ENCODE data around the gene TTC31.

Gene TTC31

DNA sequence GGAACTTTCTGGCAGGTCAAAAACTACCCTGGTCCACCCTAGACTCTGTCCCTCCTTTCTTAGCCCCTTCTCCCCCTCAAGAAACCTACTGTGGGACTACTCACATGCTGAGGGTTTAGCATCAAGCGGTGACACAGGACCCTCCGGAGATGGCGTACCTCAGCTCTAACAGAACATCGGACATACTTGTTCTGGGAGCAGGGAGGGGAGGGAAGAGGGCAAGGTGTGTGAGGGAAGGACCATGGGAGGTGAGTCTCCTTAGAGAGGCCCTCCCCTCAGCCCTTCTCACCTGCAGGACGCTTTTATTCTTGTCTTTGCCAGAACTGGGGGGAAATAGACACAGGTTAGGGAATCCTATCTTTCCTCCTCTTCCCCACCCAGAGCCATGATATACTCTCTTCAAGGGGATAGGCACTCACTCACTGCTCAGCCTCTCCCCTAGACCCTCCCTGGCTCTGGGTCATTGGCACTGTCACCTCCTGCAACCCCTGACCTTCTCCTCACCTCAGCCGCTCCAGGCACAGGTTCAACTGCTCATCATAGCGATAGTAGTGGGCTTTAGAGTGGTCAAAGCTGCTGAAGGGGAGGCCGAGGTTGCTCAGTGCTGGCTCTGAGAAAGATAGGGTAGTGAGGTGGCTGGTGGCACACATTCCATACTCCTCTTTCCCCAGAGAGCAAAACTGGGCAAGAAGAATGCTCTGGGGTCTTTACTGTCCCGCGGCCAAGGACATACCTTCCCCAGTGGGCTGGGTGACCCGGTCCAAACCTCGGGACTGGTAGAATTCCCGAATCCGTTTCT is 22.8 kb downstream of the TTC31 start:
- no peak for DNase-seq

DNA sequence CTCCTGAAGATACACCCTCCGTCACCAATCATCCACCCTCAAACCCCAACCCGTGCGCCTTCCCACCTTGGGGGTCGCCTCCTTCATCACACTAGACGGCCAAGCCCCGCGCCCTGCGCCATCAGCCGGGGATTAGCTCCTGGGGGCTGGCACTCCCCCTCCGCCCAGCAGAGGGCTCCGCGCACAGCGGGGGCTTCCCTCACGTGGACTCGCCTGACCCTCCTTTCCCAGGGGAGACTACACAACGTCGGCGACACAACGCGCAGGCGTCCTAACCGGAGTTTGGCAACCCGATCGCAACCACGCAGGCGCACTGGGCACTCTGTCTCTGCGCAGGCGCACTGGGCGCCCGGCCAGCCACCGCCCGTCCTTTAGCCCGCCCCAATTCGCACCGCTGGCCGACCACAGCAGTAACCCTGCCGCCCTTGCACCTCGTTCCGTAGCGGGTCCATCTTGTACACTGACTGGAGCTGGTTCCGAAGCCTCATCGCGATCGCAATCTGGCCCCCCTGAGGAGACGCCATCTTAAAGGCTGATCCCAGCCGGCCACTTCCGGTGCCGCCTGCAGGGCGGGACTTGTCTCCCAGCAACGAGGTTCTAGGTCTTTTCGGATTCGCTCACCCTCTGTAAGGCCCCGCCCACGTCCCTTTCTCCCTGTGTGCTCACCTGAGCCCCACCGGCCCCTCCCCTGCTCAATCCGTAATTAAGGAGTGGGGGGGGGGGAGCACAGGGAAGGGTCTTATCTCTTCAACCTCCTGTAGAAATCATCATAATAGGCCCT is 24.5 kb downstream of the TTC31 start, which contains the start of gene PCGF1:
Gene PCGF1 (minus strand): TSS at position 551 of the 781 bp plus-strand sequence. CDS start 27 bp downstream, at position 524.
- peak; percentile 97 for DNase-seq

DNA sequence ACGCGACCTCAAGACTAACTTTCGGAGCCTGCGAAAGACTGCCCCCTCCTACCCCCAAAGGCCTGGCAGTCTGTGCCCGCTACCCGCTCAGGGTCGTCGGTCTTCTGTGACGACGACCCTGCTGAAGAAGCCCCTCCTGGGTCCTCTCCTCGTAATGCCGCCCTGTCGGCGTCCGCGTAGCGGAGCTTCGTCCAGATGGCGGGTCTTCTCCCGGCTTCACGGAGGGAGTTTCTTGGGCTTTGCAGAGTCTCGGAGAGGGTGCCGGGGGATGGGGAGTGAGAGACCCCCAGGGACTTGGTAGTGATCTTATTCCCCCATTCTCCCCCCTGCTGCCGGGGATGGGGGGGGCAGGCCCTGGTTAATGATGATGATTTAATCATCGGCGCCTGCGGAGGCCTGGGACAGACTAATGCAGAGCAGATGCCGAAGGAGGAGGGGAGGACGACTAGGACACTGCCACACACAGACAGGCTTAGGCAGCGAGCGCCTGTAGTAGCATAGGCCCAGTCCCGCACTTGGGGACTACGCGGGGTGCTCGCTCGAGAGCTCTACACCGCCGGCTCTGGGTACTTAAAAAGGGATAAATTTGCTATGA is 25.1 kb downstream of the TTC31 start:
- no peak for DNase-seq

DNA sequence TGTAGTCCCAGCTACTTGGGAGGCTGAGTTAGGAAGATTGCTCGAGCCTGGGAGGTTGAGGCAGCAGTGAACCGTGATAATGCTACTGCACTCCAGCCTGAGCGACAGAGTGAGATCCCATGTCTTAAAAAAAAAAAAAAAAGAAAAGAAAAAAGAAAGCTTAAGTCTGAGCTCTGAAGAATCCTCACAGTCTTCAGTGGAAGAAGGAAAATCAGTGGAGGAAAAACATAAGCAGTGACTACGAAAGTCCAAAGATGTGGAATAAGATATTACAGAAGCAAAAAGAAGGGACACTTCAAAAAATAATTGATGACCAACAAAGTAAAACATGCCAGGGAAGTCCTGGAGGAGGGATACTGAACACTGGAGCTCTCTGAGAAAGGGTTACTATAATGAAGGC is 27.4 kb downstream of the TTC31 start:
- no peak for DNase-seq

DNA sequence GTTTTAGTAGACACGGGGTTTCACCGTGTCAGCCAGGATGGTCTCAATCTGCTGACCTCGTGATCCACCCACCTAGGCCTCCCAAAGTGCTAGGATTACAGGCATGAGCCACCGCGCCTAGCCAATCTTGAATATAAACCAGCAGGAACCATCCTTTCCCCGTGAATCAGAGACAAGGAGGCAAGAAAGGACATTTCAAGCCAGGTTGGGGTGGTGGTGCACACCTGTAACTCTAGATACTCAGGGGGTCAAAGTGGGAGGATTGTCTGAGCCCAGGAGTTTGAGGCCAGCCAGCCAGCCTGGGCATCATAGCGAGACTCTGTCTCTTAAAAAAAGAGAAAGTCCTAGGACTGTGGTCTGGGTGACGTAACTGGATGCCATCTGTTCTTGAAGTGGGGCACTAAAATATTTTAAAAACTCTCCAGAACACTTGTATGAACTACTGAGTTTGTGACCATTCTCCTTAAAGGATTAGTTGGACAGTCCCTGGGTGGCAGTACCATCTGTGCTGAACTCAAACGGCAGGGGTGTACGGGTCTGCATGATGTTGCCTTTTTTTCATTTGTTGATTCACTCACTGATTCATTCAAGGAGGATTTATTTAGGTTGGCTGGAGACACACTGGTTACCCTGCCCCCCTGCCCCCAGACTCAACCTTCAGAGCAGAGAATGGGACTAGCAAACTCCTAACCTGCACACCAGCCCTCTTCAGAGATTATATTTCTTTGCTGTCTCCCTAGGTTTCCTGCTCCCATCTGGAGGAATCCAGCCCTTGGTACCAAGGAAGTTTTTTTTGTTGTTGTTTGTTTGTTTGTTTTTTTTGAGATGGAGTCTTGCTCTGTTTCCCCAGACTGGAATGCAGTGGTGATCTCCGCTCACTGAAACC is 28.5 kb downstream of the TTC31 start:
- DNase-seq = no peak

DNA sequence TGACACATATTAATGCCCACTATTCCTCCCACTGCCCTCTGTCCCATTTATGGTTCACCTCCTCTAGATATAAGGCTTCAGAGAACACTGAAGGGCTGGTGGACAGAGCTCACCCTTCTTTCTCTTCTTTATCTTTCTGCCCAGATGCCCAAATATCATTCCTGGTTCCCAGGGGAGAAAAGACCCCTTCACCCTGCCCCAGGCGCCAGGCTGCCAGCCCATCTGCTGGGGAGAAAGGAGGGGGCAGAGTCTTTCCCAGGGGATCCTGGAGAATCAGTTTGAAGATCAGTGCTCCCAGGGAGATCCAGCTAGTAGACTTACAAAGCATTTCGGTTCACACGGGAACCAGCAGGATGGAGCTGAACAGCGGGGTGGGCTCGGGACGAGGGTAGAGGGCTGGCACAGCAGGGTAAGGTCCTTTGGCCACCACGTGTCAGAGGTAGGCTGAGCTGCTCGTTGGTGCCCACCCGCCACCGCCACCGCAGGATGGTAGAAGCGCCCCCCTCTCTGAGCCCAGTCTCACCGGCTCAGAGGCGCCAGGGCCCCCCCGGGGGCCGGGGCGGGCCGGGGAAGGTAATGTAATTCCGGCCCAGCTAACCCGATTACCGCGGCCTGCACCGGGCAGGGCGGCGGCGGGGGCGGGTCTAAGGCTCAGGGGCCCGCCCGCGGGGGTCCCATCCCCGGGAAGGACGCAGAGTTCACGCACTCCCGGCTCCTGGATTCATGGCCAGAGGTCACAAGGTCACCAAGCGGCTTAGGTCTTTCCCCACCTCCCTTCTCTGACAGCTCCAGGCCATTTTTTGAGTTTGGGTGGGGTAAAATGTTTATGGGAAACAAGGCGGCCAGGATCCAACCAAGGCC is 30.1 kb downstream of the TTC31 start:
- DNase-seq = no peak

DNA sequence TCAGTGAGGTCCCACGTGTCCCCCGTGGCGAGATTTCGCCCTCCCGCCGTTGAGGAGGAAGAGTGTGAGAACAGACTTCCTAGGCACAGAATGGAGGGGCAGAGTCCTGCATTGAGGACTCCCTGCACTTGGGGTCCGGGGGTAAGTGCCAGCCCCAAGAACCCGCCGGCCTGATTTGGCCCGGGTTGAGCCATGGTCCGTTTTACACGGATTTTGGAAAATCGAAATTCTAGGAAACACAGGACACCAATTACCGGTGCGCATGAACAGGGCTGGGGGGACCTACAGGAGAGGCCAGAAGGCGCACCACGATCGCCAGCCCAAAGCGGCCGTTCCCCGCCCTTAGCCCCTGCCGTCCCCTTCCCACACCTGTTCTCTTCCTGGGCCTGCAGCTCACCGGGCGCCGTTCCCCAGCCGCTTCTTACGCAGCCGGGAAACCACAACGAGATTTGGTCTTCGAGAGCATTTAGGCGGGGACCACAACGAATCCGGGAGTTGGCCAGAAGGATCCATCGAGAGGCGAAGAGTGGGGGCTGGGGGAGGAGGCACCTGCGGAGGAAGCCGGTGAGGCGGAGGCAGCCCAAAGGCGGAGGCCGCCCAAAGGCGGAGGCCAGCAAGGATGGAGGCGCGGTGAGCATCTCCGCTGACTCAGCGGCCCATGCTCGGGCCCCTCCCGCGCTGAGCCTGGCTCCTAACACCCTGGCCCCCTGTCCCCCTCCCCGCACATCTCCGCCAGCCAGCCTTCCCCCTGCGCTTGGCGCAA is 30.9 kb downstream of the TTC31 start:
- DNase-seq = no peak

DNA sequence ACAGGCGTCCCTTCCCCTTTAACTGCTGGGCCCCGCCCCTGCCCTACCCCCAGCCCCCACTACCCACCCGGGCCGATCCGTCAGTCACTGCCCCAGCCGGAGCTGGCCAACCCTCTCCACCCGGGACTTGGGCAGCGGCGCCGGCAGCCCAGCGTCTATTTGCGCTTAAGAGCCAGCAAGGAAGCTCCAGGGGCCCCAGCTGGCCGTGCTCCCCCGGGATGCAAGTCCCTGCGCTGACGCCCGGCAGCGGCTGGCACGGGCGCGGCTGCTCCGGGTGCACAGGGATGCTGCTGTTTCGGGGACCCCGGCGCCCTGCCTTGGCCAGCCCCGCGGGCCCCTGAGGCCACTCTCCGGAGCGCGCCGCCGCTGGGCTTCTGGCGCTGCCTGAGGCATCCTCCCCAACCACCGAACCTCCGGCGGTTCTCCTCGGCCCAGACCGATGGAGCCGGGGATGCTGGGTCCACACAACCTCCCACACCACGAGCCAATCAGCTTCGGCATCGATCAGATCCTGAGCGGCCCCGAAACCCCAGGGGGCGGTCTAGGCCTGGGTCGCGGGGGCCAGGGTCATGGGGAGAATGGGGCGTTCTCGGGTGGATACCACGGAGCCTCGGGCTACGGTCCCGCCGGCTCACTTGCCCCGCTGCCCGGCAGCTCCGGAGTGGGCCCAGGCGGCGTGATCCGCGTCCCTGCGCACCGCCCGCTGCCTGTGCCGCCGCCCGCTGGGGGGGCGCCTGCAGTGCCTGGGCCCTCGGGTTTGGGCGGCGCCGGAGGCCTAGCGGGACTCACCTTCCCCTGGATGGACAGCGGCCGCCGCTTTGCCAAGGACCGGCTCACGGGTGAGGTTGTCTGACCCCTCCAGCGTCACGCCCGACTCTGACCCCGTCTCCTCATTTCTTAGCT is 31.7 kb downstream of the TTC31 start, which contains the start of gene TLX2:
Gene TLX2 (plus strand): TSS at position 83 of the 903 bp plus-strand sequence. CDS start 357 bp downstream, at position 440.
- DNase-seq = no peak

DNA sequence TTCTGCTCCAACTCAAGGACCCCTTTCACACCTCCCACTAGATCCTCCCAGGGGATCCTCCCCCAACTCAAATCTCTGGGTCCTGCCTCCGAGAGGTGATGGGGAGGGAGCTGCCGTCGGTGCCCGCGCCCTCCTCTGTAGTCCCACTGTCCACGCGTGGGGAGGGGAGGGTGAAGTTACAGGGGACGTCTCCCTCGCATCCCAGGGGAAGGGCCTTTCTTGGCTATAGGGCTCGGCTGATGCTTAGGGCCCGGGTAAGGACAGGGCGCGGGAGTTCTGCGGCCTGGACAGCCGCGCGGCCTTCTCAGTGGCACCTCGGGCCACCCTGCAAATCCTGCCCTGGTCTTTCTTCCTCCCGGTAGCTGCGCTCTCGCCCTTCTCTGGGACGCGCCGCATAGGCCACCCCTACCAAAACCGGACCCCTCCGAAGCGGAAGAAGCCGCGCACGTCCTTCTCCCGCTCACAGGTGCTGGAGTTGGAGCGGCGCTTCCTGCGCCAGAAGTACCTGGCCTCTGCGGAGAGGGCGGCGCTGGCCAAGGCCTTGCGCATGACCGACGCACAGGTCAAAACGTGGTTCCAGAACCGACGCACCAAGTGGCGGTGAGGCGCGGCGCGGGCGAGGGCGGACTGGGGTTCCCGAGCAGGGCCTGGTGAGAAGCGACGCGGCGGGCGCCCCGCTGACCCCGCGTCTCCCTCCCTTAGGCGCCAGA is 32.5 kb downstream of the TTC31 start:
- DNase-seq = no peak

DNA sequence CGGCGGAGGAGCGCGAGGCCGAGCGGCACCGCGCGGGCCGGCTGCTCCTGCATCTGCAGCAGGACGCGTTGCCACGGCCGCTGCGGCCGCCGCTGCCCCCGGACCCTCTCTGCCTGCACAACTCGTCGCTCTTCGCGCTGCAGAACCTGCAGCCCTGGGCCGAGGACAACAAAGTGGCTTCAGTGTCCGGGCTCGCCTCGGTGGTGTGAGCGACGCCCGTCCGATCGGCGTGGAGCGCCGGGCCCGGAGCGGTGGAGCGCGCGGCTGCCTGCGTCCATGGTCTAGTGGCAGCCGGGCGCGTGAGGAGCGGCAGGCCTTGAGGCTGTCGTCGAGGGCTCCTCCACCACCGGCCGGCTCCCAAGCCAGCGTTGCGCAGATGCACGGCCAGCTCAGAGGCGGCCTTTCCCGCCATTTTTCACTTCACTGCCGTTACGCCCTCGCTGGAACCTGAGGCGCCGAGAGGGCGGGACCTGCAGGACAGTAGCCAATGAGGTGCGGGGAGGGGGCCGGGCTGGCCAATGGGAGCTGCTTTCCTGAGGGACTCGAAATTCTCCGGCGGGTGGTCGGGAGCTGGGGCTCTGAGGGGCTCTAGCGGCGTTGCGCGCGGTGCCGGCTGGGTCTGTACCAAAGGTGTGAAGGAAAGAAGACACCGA is 33.2 kb downstream of the TTC31 start:
- no peak for DNase-seq

DNA sequence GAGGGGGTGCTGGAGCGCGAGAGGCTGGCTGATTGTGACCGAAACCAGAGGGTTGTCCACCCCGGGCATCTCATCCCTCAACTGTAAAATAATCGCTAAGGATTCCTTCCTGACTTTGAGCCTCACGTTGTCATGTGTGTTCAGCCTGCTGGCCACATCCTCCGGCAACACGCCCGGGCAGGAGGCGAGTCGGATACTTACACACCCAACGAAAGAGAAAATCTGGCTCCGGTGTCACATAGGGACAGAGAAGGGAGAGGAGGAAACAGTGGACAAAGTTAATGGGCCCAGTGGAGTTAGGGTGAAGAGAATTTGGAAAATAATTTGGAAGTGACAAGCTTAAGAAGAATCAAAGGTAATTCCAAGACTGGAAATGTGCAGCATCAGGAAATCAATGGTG is 33.8 kb downstream of the TTC31 start:
- no peak for DNase-seq

DNA sequence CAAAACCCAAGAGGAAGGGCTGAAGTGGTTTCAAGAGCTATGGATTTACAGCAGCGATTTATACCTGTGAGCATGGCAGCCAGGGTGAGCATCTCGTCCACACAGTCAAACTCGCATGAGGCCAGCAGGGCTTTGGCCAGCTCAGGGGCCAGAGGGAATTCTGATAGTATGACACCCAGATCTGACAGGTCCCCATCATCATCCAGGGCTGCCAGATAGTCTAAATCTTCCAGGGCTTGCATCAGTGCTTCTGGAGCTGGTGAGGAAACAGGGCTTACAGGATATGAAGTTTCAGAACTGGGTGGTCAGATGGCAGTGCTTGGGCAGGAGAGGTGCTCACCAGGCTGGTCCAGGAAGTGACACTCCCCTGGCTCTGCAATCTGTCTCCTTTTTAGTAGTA is 39.6 kb downstream of the TTC31 start:
- DNase-seq = no peak

DNA sequence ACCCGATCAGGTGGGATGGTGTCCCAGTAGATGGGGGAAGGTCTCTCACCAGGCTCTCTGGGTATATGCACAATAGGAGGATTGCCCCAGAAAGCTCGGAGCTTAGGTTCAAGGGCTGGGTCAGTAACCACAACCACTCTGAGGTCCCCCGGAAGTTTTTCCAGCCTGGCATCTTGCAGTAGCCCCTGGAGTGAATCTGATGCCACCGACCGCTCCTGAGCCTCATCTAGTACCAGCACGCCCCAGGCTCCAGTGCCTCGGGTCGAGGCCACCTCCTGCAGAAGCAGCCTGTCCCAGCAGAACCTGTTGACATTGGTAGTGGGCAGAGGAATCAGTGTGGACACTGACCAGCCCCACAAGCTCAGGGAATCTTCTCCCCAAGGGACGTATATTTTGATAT is 41.1 kb downstream of the TTC31 start:
- no peak for DNase-seq

DNA sequence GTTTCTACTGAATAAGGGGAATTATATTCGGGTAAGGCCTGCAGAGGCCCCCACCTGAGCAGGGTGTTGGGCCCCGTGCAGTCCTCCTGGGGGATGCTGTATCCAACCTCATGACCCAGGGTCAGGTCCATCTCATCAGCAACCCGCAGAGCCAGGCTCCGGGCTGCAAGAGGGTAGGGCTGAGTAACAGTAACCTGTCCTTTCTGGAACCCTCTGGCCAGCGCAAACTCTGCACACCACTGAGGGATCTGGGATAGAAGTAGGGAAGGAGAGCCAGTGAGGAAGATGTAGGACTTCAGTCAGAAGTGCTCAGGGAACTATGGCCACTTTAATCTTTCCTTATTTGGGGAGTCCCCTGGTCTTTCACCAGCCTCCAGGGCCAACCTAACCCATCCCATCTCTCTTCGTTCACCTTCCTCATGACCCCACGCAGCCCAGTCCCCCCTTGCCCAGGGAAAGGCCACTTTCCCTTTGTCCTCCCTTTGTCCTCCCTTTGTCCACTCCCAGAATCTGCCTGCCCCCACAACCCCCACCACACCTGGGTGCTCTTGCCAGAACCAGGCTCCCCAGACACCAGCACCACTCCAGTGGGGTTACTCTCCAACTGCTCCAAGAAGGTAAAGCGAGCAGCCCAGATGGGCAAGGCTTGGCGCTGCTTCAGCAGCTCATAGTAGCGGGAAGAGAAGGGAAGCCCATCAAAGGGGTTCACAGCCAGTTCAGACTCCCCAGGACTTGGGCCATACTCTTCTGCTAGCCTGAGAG is 42.3 kb downstream of the TTC31 start:
- DNase-seq = no peak

DNA sequence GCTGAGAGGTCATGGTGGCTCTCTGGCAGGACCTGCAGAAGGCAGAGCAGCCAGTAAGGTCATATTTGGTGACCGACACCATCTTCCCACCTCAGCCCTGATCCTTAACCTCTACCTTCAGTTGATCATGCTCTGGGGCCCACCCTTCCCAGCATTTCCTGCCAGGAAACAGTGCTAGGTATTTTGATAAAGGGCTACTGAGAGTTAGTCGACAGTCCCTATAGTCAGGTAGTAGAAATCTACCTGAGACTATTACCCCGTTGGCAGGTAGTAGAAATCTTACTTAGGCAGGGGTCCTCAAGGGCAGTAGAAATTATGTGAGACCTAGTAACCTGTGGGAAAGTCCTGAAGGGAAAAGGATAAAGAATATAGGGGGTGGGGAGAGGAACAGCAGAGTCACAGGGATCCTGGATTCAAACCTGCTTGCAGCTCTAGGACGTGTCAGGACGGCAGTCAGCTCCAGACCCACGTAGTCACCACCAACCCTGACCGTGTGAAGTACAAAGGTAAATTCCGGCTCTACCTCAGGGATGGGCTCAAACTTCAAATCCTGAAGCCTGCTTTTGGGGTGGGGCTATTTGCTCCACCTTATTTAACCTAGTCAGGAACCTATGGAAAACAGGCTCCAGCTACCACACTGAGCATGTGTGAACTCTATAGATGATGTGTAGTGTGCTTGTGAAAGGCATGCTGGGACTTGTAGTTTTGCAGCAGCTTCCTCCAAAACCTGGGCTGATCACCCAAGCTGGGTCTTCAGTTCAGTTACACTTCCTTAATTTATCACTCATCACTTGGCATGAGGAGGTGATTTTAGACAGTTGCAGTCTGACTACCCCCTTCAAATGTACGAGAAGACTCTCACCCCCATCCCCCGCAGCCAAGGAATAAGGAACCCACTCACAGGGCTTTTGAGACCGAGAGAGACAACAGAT is 43.1 kb downstream of the TTC31 start, which contains the start of gene DQX1:
Gene DQX1 (minus strand): TSS at position 515 of the 932 bp plus-strand sequence. CDS start 502 bp downstream, at position 13.
- no peak for DNase-seq

DNA sequence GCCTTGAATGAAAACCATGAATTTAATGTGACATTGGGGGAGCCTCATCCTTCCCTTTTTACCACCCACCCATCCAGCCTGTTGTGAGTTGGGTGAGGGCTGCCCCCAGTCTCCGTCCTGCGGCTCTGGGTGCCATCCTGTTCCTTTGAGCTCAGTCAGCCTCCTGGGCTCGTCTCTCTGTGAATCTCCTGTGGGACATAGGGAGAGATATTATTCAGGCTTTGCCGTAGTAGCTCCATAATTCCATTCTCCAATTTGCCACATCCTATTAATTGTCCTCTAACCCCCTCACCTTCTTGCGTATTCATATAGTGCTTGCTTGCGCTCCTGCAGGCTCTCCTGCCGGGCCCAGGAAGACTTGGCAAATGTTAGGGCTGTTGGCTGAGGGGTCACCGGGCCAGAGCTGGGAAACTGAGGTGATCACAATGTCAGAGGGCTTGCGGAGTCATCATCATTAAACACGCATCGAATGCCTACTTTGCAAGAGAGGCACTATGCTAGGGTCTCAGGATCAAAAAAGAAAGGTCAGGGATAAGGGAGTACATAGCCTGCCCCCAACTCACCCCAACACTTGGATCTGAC is 43.9 kb downstream of the TTC31 start:
- DNase-seq = no peak
